ENCODE data around the gene WNK2.
"Not testable (repeated sequence)": the region's sequence is repeated elsewhere in the genome, so short reads cannot be mapped to it uniquely, and the experiment has no call there.

Gene WNK2

GRCh38 chr9:93353413-93354310 lies 169.7 kb downstream of the WNK2 start:
- DNase-seq: not testable (repeated sequence)

- DNase-seq: no peak
Measured at GRCh38 chr9:93354451-93354850, 170.5 kb downstream of the WNK2 start.

- DNase-seq: no peak
Measured at GRCh38 chr9:93355827-93356226, 171.9 kb downstream of the WNK2 start.

- DNase-seq: peak in 1 of 2 donors; percentile 2
Measured at GRCh38 chr9:93357649-93358048, 173.7 kb downstream of the WNK2 start.

GRCh38 chr9:93359907-93360306 lies 176.0 kb downstream of the WNK2 start:
- not testable (repeated sequence) for DNase-seq

GRCh38 chr9:93361995-93362394 lies 178.1 kb downstream of the WNK2 start:
- DNase-seq: no peak

- DNase-seq: no peak
Measured at GRCh38 chr9:93364734-93365426, 180.9 kb downstream of the WNK2 start.

GRCh38 chr9:93365427-93366118 lies 181.6 kb downstream of the WNK2 start:
- DNase-seq: no peak

- no peak for DNase-seq
Measured at GRCh38 chr9:93366119-93366447, 182.1 kb downstream of the WNK2 start.

- DNase-seq: not testable (repeated sequence)
Measured at GRCh38 chr9:93366486-93366885, 182.5 kb downstream of the WNK2 start.

GRCh38 chr9:93368437-93368836 lies 184.5 kb downstream of the WNK2 start:
- DNase-seq: no peak

GRCh38 chr9:93369686-93370085 lies 185.7 kb downstream of the WNK2 start:
- DNase-seq: no peak
